Testis (tissue), 3 donors: Measurements from ENCODE around the gene FDX1. TPM values are rescaled to one million over a fixed set of nuclear protein-coding genes. Genes with fewer than 3 reads are reported as not detected.
A peak's percentile ranks its signal among the peaks of the same experiment; 100 is the strongest.

ENCODE experiments used
- DNase-seq: peaks from one replicate; pipeline ENCODE4 v3.0.0-alpha.2; 2019
- H3K27ac ChIP-seq, 2 donors: fragments of 200-600 bp; sonication (generic); one replicate each; pipeline ENCODE4 v1.5.1; 2019
- H3K27me3 ChIP-seq: fragments of 200-600 bp; sonication (generic); one replicate; pipeline ENCODE4 v1.5.1; 2019
- H3K36me3 ChIP-seq: fragments of 200-600 bp; sonication (generic); one replicate; pipeline ENCODE4 v1.5.1; 2017; ENCODE audit warnings: low read depth; ENCODE audit errors: missing control alignments
- H3K4me1 ChIP-seq: fragments of 200-600 bp; sonication (generic); one replicate; pipeline ENCODE4 v1.5.1; 2019
- H3K4me3 ChIP-seq, 2 donors: fragments of 200-600 bp; sonication (generic); one replicate each; pipeline ENCODE4 v1.5.1; 2017 to 2019
- H3K9me3 ChIP-seq: fragments of 200-600 bp; sonication (generic); one replicate; pipeline ENCODE4 v1.5.1; 2017
- CTCF ChIP-seq, 3 experiments: fragments of 450-650 bp in 2 of 3; fragments of 200-600 bp in 1 of 3; sonication (generic) in 1 of 3; IDR thresholded peaks; one replicate each; pipeline ENCODE4 v1.5.1; 2016 to 2019; ENCODE audit warnings: antibody characterized with exemption in 3 of 3, mild to moderate bottlenecking in 2 of 3, moderate library complexity in 1 of 3
- POLR2A ChIP-seq: fragments of 450-650 bp; IDR thresholded peaks from one replicate; pipeline ENCODE4 v1.6.1; 2017; ENCODE audit warnings: antibody characterized with exemption, mild to moderate bottlenecking, moderate library complexity
- WGBS, 2 donors: methylation state at CpG; one replicate each; pipeline ENCODE4 v1.1.5; 2018; 5-methylcytosine and 5-hydroxymethylcytosine counted together
- intact Hi-C: fragments of 100-400 bp; cut with DNase I; formaldehyde crosslinking; loops from one replicate; pipeline ENCODE4 v1.15.1; 2023; ENCODE audit warnings: low total_unique reads
- polyA plus RNA-seq: library from polyadenylated mRNA; stranded (reverse); fragments of 350-450 nt; fragmentation: Illumina TruSeq; extraction: RNeasy Lipid Tissue Mini Kit (QIAGEN cat#74804); gene quantifications from one replicate; pipeline ENCODE4 v1.2.3, GENCODE V29; 2014; ENCODE audit warnings: low read depth, low replicate concordance; ENCODE audit not compliant: insufficient read depth
- total RNA-seq, 2 donors: library from RNA; depleted of rRNA; stranded (reverse); fragments of >200 nt; gene quantifications; one replicate each; pipeline ENCODE4 v1.2.3, GENCODE V29; 2016

Gene FDX1
- total and polyA plus RNA-seq, 3 donors from 2014 or later, result 12.9 to 13.9 (median 13.1) TPM

- WGBS, 2 donors, result 65% methylated on average over 5 of the region's 5 CpGs
- intact Hi-C loops, result no loop called here
- no peak for DNase-seq
- peaks cover 24% of the 10 kb centered on the region for H3K4me1 ChIP-seq
- H3K36me3 ChIP-seq, result no peaks in the 10 kb centered on the region
- peak in 1 of 3 experiments; percentile 76 for TF ChIP-seq CTCF (IDR thresholded peaks at IDR 0.05)
- TF ChIP-seq POLR2A, result no peak
- no peak overlapping the region for H3K27ac ChIP-seq
- H3K9me3 ChIP-seq, result no peaks in the 10 kb centered on the region
- H3K27me3 ChIP-seq, result no peaks in the 10 kb centered on the region
- no peak overlapping the region for H3K4me3 ChIP-seq
Observed at GRCh38 chr11:110433393-110434333, 3.9 kb downstream of the FDX1 start.

GRCh38 chr11:110434952-110435779, 5.4 kb downstream of the FDX1 start:
- TF ChIP-seq POLR2A, result no peak
- no peak for TF ChIP-seq CTCF (IDR thresholded peaks at IDR 0.05)
- no peak overlapping the region for H3K27ac ChIP-seq
- intact Hi-C loops, result no loop called here
- no peaks in the 10 kb centered on the region for H3K27me3 ChIP-seq
- peaks cover 16% of the 10 kb centered on the region for H3K4me1 ChIP-seq
- no peak overlapping the region for H3K4me3 ChIP-seq
- 84 to 88% methylated on average over 8 of the region's 8 CpGs for WGBS, 2 donors
- DNase-seq, result no peak
- no peaks in the 10 kb centered on the region for H3K9me3 ChIP-seq
- no peaks in the 10 kb centered on the region for H3K36me3 ChIP-seq

- no peak overlapping the region for H3K27ac ChIP-seq
- no peaks in the 10 kb centered on the region for H3K36me3 ChIP-seq
- TF ChIP-seq CTCF (IDR thresholded peaks at IDR 0.05), result no peak
- no peak for TF ChIP-seq POLR2A
- H3K4me3 ChIP-seq, result no peak overlapping the region
- 69 to 77% methylated on average over 8 of the region's 8 CpGs for WGBS, 2 donors
- no peak for DNase-seq
- H3K9me3 ChIP-seq, result no peaks in the 10 kb centered on the region
- no peaks in the 10 kb centered on the region for H3K27me3 ChIP-seq
- peaks cover 16% of the 10 kb centered on the region for H3K4me1 ChIP-seq
- intact Hi-C loops, result no loop called here
Observed at GRCh38 chr11:110435780-110436717, 6.3 kb downstream of the FDX1 start.

DNA sequence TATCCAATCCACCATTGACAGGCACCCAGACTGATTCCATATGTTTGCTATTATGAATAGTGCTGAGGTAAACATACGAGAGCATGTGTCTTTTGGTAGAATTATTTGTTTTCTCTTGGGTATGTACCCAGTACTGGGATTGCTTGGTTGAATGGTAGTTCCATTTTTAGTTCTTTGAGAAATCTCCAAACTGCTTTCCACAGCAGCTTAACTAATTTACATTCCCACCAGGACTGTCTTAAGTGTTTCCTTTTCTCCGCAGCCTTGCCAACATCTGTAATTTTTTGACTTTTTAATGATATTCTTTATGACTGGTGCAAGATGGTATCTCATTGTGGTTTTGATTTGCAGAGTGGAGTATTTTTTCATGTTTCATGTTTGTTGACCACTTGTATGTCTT, 8.3 kb downstream of the FDX1 start:
- H3K4me3 ChIP-seq, result no peak overlapping the region
- H3K36me3 ChIP-seq, result no peaks in the 10 kb centered on the region
- H3K27ac ChIP-seq, result no peak overlapping the region
- no peak for DNase-seq
- intact Hi-C loops, result no loop called here
- 90 to 93% methylated on average over 2 of the region's 2 CpGs for WGBS, 2 donors
- no peaks in the 10 kb centered on the region for H3K27me3 ChIP-seq
- peaks cover 14% of the 10 kb centered on the region for H3K4me1 ChIP-seq
- TF ChIP-seq CTCF (IDR thresholded peaks at IDR 0.05) (no peak), POLR2A (no peak)
- H3K9me3 ChIP-seq, result no peaks in the 10 kb centered on the region
